HepG2 (cell line): Measurements from ENCODE around the gene UCHL3. TPM values are rescaled to one million over a fixed set of nuclear protein-coding genes. Genes with fewer than 3 reads are reported as not detected.
A peak's percentile ranks its signal among the peaks of the same experiment; 100 is the strongest.

ENCODE experiments used
- ARID4A ChIP-seq: sonication (generic); formaldehyde crosslinking; IDR thresholded peaks from 2 replicates; pipeline ENCODE4 v1.5.0; 2020; ENCODE audit warnings: mild to moderate bottlenecking, missing genetic modification reagents, borderline replicate concordance
- ATF6 ChIP-seq: sonication (generic); formaldehyde crosslinking; conservative IDR thresholded peaks from 2 replicates; pipeline ENCODE4 v1.4.0; 2020; ENCODE audit warnings: missing genetic modification reagents
- DBP ChIP-seq: sonication (generic); formaldehyde crosslinking; IDR thresholded peaks from 2 replicates; pipeline ENCODE4 v1.4.0; 2020; ENCODE audit warnings: missing genetic modification reagents; ENCODE audit errors: not compliant biosample characterization
- ETV5 ChIP-seq: IDR thresholded peaks from 2 replicates; pipeline ENCODE4 v1.6.1; 2018; ENCODE audit warnings: missing biosample characterization, missing genetic modification reagents, inconsistent platforms, borderline replicate concordance
- ETV6 ChIP-seq: sonication (generic); formaldehyde crosslinking; conservative IDR thresholded peaks from 2 replicates; pipeline ENCODE4 v1.4.0; 2020; ENCODE audit warnings: missing genetic modification reagents
- FOXK2 ChIP-seq: fragments of 450-650 bp; IDR thresholded peaks from 2 replicates; pipeline ENCODE4 v1.6.1; 2016
- MBD4 ChIP-seq: IDR thresholded peaks from 2 replicates; pipeline ENCODE4 v1.6.1; 2012; ENCODE audit warnings: low read length, inconsistent platforms, borderline replicate concordance
- MLLT10 ChIP-seq: sonication (generic); formaldehyde crosslinking; IDR thresholded peaks from 2 replicates; pipeline ENCODE4 v1.4.0; 2020; ENCODE audit warnings: missing genetic modification reagents
- MXD3 ChIP-seq: IDR thresholded peaks from 2 replicates; pipeline ENCODE4 v1.6.1; 2016; ENCODE audit warnings: mild to moderate bottlenecking, missing biosample characterization, missing genetic modification reagents
- PPARG ChIP-seq: conservative IDR thresholded peaks from 2 replicates; pipeline ENCODE4 v1.6.1; 2016; ENCODE audit warnings: missing biosample characterization, missing genetic modification reagents
- SSRP1 ChIP-seq: IDR thresholded peaks from 2 replicates; pipeline ENCODE4 v1.6.1; 2016; ENCODE audit warnings: control low read depth
- ZC3H4 ChIP-seq: sonication (generic); formaldehyde crosslinking; IDR thresholded peaks from 2 replicates; pipeline ENCODE4 v1.4.0; 2020; ENCODE audit warnings: missing genetic modification reagents, borderline replicate concordance
- ZFP90 ChIP-seq: sonication (generic); formaldehyde crosslinking; IDR thresholded peaks from 2 replicates; pipeline ENCODE4 v1.8.0; 2022; ENCODE audit warnings: missing genetic modification reagents, mild to moderate bottlenecking, inconsistent platforms, borderline replicate concordance
- ZNF251 ChIP-seq: sonication (generic); formaldehyde crosslinking; IDR thresholded peaks from 2 replicates; pipeline ENCODE4 v1.9.0; 2021; ENCODE audit warnings: mild to moderate bottlenecking, missing genetic modification reagents
- ZNF280B ChIP-seq: sonication (generic); formaldehyde crosslinking; IDR thresholded peaks from 2 replicates; pipeline ENCODE4 v1.5.0; 2020; ENCODE audit warnings: missing genetic modification reagents, mild to moderate bottlenecking, borderline replicate concordance
- ZNF343 ChIP-seq: sonication (generic); formaldehyde crosslinking; IDR thresholded peaks from 2 replicates; pipeline ENCODE4 v1.4.0; 2020; ENCODE audit warnings: mild to moderate bottlenecking, missing genetic modification reagents
- ZNF547 ChIP-seq: sonication (generic); formaldehyde crosslinking; IDR thresholded peaks from 2 replicates; pipeline ENCODE4 v1.5.1; 2020; ENCODE audit warnings: mild to moderate bottlenecking, missing genetic modification reagents
- ZNF567 ChIP-seq: sonication (generic); formaldehyde crosslinking; IDR thresholded peaks from 2 replicates; pipeline ENCODE4 v1.8.1; 2023; ENCODE audit warnings: mild to moderate bottlenecking, missing genetic modification reagents, borderline replicate concordance
- ZNF598 ChIP-seq: sonication (generic); formaldehyde crosslinking; IDR thresholded peaks from 2 replicates; pipeline ENCODE4 v1.5.1; 2020; ENCODE audit warnings: mild to moderate bottlenecking, missing genetic modification reagents, borderline replicate concordance
- ZSCAN29 ChIP-seq: sonication (generic); formaldehyde crosslinking; conservative IDR thresholded peaks from 2 replicates; pipeline ENCODE4 v1.4.0; 2020; ENCODE audit warnings: mild to moderate bottlenecking, missing genetic modification reagents
- polyA plus RNA-seq, 8 experiments: library from polyadenylated mRNA; depleted of rRNA in 3 of 8; stranded (reverse) in 7 of 8; unstranded in 1 of 8; fragments of >200 nt; fragmentation: Illumina TruSeq in 4 of 8; extraction: Trizol in 4 of 8; gene quantifications; 2 replicates each; pipeline versions ENCODE4 v1.2.1 to v1.2.3, GENCODE V29; 2011 to 2016; ENCODE audit warnings: low read depth in 4 of 8, missing spikeins in 1 of 8, mixed read lengths in 1 of 8; ENCODE audit not compliant: insufficient read depth in 1 of 8
- total RNA-seq, 5 experiments: library from RNA; depleted of rRNA; stranded (reverse); fragments of >200 nt; fragmentation: Illumina TruSeq; extraction: Trizol; gene quantifications; 2 replicates each; pipeline ENCODE4 v1.2.3, GENCODE V29; 2016; ENCODE audit warnings: low read depth in 1 of 5

Gene UCHL3
- total and polyA plus RNA-seq, 2 of the 13 experiments (the other 11 are each of a cell fraction or from before 2014, with no cell fraction given) = 36.2 to 93.3 TPM

- no peak for TF ChIP-seq ZC3H4 (CRISPR knock-in tag)
- TF ChIP-seq ZNF251 = no peak
- no peak for TF ChIP-seq ATF6 (CRISPR knock-in tag)
- TF ChIP-seq ZNF280B (CRISPR knock-in tag) = peak; percentile 81
- TF ChIP-seq ZSCAN29 = 0 out of 2 replicates have a peak, but pooled peaks have one; percentile 31
- TF ChIP-seq PPARG (CRISPR knock-in tag) = 0 out of 2 replicates have a peak, but pooled peaks have one; percentile 33
- TF ChIP-seq ARID4A = peak; percentile 93
- TF ChIP-seq ZNF343 (CRISPR knock-in tag) = 0 out of 2 replicates have a peak, but pooled peaks have one; percentile 57
- TF ChIP-seq MLLT10 (CRISPR knock-in tag) = no peak
- no peak for TF ChIP-seq SSRP1
- peak; percentile 47; the same call in 1 of the 2 replicates for TF ChIP-seq ZNF598 (CRISPR knock-in tag)
- TF ChIP-seq ZNF567 (CRISPR knock-in tag) = no peak
- peak; percentile 32; the same call in 1 of the 2 replicates for TF ChIP-seq ETV5
- peak; percentile 55 for TF ChIP-seq ZNF547
- TF ChIP-seq FOXK2 = peak; percentile 98
- peak; percentile 56; the same call in 1 of the 2 replicates for TF ChIP-seq ZFP90
- no peak for TF ChIP-seq MBD4
- TF ChIP-seq MXD3 = peak; percentile 87
- 0 out of 2 replicates have a peak, but pooled peaks have one; percentile 49 for TF ChIP-seq ETV6 (CRISPR knock-in tag)
- TF ChIP-seq DBP (CRISPR knock-in tag) = no peak
Measured at GRCh38 chr13:75549262-75550158, at the start of gene UCHL3 (continued).
